GM12874 (cell line): ENCODE measurements around the gene BTNL8.

Experiments
- TF ChIP-seq, protein P1 (sequence below): IDR thresholded peaks from 2 replicates; pipeline ENCODE4 v1.5.1; 2011; ENCODE audit warnings: low read depth, mild to moderate bottlenecking, control low read depth, low read length, moderate library complexity; ENCODE audit not compliant: insufficient read depth

BTNL8 gene, protein sequence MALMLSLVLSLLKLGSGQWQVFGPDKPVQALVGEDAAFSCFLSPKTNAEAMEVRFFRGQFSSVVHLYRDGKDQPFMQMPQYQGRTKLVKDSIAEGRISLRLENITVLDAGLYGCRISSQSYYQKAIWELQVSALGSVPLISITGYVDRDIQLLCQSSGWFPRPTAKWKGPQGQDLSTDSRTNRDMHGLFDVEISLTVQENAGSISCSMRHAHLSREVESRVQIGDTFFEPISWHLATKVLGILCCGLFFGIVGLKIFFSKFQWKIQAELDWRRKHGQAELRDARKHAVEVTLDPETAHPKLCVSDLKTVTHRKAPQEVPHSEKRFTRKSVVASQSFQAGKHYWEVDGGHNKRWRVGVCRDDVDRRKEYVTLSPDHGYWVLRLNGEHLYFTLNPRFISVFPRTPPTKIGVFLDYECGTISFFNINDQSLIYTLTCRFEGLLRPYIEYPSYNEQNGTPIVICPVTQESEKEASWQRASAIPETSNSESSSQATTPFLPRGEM

GRCh38 chr5:180898621-180899246, at the start of gene BTNL8:
Gene BTNL8 (plus strand): TSS chr5:180899159. CDS start chr5:180899311, 152 bp downstream.
- TF ChIP-seq, protein P1, sequence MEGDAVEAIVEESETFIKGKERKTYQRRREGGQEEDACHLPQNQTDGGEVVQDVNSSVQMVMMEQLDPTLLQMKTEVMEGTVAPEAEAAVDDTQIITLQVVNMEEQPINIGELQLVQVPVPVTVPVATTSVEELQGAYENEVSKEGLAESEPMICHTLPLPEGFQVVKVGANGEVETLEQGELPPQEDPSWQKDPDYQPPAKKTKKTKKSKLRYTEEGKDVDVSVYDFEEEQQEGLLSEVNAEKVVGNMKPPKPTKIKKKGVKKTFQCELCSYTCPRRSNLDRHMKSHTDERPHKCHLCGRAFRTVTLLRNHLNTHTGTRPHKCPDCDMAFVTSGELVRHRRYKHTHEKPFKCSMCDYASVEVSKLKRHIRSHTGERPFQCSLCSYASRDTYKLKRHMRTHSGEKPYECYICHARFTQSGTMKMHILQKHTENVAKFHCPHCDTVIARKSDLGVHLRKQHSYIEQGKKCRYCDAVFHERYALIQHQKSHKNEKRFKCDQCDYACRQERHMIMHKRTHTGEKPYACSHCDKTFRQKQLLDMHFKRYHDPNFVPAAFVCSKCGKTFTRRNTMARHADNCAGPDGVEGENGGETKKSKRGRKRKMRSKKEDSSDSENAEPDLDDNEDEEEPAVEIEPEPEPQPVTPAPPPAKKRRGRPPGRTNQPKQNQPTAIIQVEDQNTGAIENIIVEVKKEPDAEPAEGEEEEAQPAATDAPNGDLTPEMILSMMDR: no peak

GRCh38 chr5:180849827-180850226, 49.1 kb upstream of the BTNL8 start:
- TF ChIP-seq, protein P1: no peak

DNA sequence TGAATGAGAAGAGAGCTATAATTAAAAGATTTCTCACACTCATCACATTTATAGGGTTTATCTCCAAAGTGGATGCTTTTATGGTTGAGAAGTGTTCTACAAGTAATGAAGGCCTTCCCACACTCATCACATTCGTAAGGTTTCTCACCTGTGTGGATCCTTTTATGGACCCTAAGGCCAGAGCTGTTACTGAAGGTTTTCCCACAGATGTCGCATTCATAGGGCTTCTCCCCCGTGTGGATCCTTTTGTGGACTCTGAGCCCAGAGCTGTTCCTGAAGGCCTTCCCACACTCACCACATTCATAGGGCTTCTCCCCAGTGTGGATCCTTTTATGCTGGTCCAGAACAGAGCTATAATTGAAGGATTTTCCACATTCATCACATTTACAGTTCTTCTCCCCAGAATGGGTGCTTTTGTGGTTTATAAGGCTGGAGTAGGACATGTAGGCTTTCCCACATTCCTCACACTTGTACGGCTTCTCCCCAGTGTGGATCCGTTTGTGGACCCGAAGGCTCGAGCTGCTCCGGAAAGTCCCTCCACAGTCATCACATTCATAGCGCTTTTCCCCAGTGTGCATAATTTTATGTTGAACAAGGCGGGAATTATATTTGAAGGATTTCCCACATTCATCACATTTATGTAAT, 48.4 kb upstream of the BTNL8 start:
- TF ChIP-seq, protein P1: no peak

DNA sequence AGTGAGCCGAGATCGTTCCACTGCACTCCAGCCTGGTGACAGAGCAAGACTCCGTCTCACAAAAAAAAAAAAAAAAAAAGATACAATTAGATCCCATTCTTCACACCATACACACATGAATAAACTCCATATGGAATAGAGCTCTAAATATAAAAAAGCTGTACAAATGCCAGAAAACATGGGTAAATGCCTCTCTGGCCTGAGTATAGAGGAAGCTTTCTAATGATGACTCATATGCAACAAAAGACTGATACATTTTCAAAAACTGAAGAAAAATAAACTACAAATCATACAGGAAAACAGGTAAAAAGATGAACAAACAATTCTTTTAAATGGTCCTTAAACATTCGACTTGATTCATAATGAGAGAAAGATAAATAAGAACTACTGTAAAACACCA, 46.5 kb upstream of the BTNL8 start:
- TF ChIP-seq, protein P1: no peak

GRCh38 chr5:180853121-180853847, 45.7 kb upstream of the BTNL8 start:
- TF ChIP-seq, protein P1: no peak

DNA sequence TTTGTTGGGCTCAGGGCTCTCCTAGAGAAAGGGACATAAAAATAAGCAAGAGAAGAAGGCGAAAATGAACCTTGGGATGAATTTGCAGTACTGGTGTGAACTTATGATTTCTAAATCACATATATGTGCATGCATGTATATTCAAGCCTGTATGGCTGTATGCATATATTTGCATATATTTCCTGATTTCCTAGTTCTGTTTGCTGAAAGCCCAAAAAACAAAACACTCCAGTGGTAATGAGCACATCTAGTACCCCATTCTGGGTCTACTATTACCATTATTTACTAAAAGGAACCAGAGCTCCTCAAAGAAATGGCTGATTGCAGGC, 45.1 kb upstream of the BTNL8 start:
- TF ChIP-seq, protein P1: no peak

GRCh38 chr5:180858586-180858985, 40.4 kb upstream of the BTNL8 start:
- TF ChIP-seq, protein P1: no peak
